Endodermal cell (in vitro differentiated cells): Measurements from ENCODE around the gene ZBTB7C. TPM values are rescaled to one million over a fixed set of nuclear protein-coding genes. Genes with fewer than 3 reads are reported as not detected.
A peak's percentile ranks its signal among the peaks of the same experiment; 100 is the strongest.

Experiments used
- DNase-seq: peaks from one replicate; pipeline ENCODE4 v3.0.0-alpha.2; 2017
- H3K27ac ChIP-seq: 2 replicates; pipeline ENCODE4 v1.5.1; 2013; ENCODE audit warnings: mild to moderate bottlenecking, low read depth, low read length, moderate library complexity
- H3K27me3 ChIP-seq: 2 replicates; pipeline ENCODE4 v1.6.1; 2013; ENCODE audit warnings: mild to moderate bottlenecking, low read length, moderate library complexity; ENCODE audit not compliant: insufficient read depth, control insufficient read depth, poor library complexity, severe bottlenecking
- H3K36me3 ChIP-seq: 2 replicates; pipeline ENCODE4 v1.7.0; 2013; ENCODE audit warnings: mild to moderate bottlenecking, low read length, moderate library complexity; ENCODE audit not compliant: control insufficient read depth, insufficient read depth
- H3K4me1 ChIP-seq: one replicate; pipeline ENCODE4 v1.7.0; 2013; ENCODE audit warnings: low read length; ENCODE audit not compliant: control insufficient read depth, insufficient read depth
- H3K4me3 ChIP-seq: 2 replicates; pipeline ENCODE4 v1.5.1; 2013; ENCODE audit warnings: mild to moderate bottlenecking, low read length, moderate library complexity
- H3K9ac ChIP-seq: 2 replicates; pipeline ENCODE4 v1.6.1; 2013; ENCODE audit warnings: mild to moderate bottlenecking, low read length, moderate library complexity; ENCODE audit not compliant: poor library complexity, severe bottlenecking; ENCODE audit errors: extremely low read depth
- H3K9me3 ChIP-seq: 2 replicates; pipeline ENCODE4 v1.6.1; 2013; ENCODE audit warnings: mild to moderate bottlenecking, low read length, moderate library complexity; ENCODE audit not compliant: control insufficient read depth
- H3K27ac Mint-ChIP-seq: 2 replicates; pipeline ENCODE4 v1.8.0; 2020; ENCODE audit warnings: mixed read lengths
- H3K27me3 Mint-ChIP-seq: 2 replicates; pipeline ENCODE4 v1.8.0; 2021; ENCODE audit warnings: mild to moderate bottlenecking, mixed read lengths; ENCODE audit not compliant: insufficient read depth
- H3K36me3 Mint-ChIP-seq: 2 replicates; pipeline ENCODE4 v1.8.0; 2020; ENCODE audit warnings: low read depth, mixed read lengths
- H3K4me1 Mint-ChIP-seq: 2 replicates; pipeline ENCODE4 v1.8.0; 2020; ENCODE audit warnings: mixed read lengths
- H3K4me3 Mint-ChIP-seq: 2 replicates; pipeline ENCODE4 v1.8.0; 2020; ENCODE audit warnings: mild to moderate bottlenecking, moderate library complexity, mixed read lengths
- H3K9me3 Mint-ChIP-seq: 2 replicates; pipeline ENCODE4 v1.8.0; 2020; ENCODE audit warnings: mild to moderate bottlenecking, mixed read lengths
- CTCF ChIP-seq: fragments of 200-600 bp; sonication (generic); conservative IDR thresholded peaks from 2 replicates; pipeline ENCODE4 v1.5.0; 2021; ENCODE audit warnings: antibody characterized with exemption, mild to moderate bottlenecking
- WGBS, 2 experiments: methylation state at CpG; one replicate each; pipeline versions ENCODE4 v1.1.5 to v1.1.7; 2013; ENCODE audit warnings: missing lambda C conversion rate in 2 of 2, mixed read lengths in 1 of 2; ENCODE audit not compliant: insufficient coverage in 1 of 2, insufficient read length in 1 of 2; 5-methylcytosine and 5-hydroxymethylcytosine counted together
- total RNA-seq, 2 donors: library from RNA; stranded (reverse); fragmentation: NEBNext Ultra II Directional in 1 of 2; extraction: Animal tissue kit (Norgen Biotek cat#: 25700) in 1 of 2; gene quantifications; 2 replicates in 1 of 2; 3 replicates in 1 of 2; pipeline ENCODE4 v1.2.1, GENCODE V29; 2021

Gene ZBTB7C
- total RNA-seq, 2 donors from 2014 or later = 0.31 to 0.62 TPM

- Histone ChIP-seq H3K9ac (no peak overlapping the region), H3K9me3 (no peaks in the 10 kb centered on the region), H3K36me3 (no peaks in the 10 kb centered on the region), H3K4me3 (no peak overlapping the region), H3K4me1 (no peaks in the 10 kb centered on the region), H3K27me3 (no peaks in the 10 kb centered on the region), H3K27ac (no peak overlapping the region)
- WGBS, 2 experiments = 73 to 83% methylated on average over 3 to 4 of the region's 4 CpGs
- Mint-ChIP-seq H3K27me3 (peaks cover 3% of the 10 kb centered on the region), H3K9me3 (no peaks in the 10 kb centered on the region), H3K27ac (no peak overlapping the region), H3K4me1 (peaks cover 11% of the 10 kb centered on the region), H3K4me3 (no peak overlapping the region), H3K36me3 (no peaks in the 10 kb centered on the region)
- no peak for TF ChIP-seq CTCF
- no peak for DNase-seq
Measured at GRCh38 chr18:48024009-48024512, 385.1 kb downstream of the ZBTB7C start.

DNA sequence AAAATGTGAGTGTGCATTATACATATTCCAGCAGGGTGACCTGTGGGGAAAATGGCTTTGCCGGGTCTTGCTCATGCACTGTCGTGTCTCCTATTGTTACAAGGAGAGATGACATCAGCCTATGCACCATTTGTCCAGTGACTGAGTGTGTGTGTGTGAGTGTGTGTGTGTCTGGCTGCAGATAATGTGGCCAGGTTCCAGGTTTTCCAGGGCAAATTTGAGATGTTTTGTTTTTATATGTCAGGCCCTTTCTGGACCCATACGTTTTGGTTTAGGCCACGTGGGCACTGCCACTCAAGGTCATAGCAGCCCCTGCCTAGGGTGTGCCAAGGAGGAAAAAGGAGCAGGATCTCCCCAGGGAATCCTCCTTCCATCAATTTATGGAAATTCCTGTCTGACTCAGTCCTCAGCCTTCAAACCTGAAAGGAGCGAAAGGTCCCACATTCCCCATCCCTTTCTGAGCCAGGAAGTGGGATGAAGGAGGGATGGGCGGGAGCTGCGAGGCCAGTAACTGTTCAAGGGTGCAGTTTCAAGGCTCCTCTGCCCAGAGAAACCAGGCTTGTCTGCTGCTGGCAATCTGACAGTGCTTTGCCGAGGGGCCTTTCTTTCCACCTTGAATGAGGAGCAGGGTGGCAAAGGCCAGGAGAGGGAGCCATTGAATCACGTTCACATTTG is 385.7 kb downstream of the ZBTB7C start:
- Mint-ChIP-seq H3K9me3 (no peaks in the 10 kb centered on the region), H3K27me3 (peaks cover 5% of the 10 kb centered on the region), H3K27ac (no peak overlapping the region), H3K4me1 (peaks cover 11% of the 10 kb centered on the region), H3K36me3 (no peaks in the 10 kb centered on the region), H3K4me3 (no peak overlapping the region)
- peak; percentile 87 for DNase-seq
- peak; percentile 81 for TF ChIP-seq CTCF
- Histone ChIP-seq H3K9ac (no peak overlapping the region), H3K9me3 (no peaks in the 10 kb centered on the region), H3K27ac (peak overlapping the region; percentile 12), H3K4me1 (no peaks in the 10 kb centered on the region), H3K27me3 (no peaks in the 10 kb centered on the region), H3K36me3 (no peaks in the 10 kb centered on the region), H3K4me3 (no peak overlapping the region)
- 54 to 58% methylated on average over 6 to 9 of the region's 9 CpGs for WGBS, 2 experiments

DNA sequence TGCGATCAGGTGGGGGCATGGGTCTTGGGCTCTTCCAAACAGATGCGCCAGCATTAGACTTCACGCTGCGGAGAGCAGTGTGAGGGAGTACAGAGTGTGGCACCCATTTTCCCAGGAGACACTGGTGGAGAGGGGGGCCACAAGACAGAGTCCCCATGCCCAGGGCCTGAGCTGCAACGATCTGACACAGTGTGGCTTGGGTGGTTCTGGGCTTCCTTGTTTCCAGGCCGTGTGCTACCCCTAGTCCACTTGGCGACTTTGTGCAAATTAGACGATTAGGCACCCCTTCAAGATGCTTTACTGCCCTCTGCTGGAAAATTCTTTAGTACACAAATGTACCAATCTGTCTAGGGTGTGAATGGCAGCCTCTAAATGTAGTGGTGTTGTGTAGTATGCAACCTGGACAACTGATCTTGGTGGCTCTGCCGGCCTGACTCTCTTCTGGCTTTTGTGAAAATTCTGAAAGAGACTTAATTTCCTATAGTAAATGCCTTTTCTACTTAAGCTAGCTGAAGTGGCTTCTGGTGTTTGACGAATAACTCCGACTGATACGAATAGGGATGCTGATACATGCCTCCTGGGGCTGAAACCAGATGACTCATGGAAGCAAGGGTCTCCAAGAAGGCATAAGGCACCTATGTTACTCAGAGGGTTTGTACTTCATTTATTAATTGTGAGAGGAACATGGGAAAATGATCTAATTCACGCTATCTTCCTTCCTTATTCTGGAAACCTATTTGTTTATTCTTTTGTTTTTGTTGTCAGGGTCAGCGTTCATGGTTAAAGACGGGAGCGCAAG is 386.5 kb downstream of the ZBTB7C start:
- H3K4me3 ChIP-seq = no peak overlapping the region
- 80 to 92% methylated on average over 9 to 16 of the region's 16 CpGs for WGBS, 2 experiments
- no peak overlapping the region for H3K9ac ChIP-seq
- H3K9me3 Mint-ChIP-seq = no peaks in the 10 kb centered on the region
- H3K27ac ChIP-seq = no peak overlapping the region
- peak; percentile 56 for DNase-seq
- H3K9me3 ChIP-seq = no peaks in the 10 kb centered on the region
- no peaks in the 10 kb centered on the region for H3K36me3 Mint-ChIP-seq
- no peaks in the 10 kb centered on the region for H3K27me3 ChIP-seq
- no peaks in the 10 kb centered on the region for H3K36me3 ChIP-seq
- TF ChIP-seq CTCF = peak; percentile 76
- peak overlapping the region; percentile 69 for H3K27ac Mint-ChIP-seq
- H3K4me1 Mint-ChIP-seq = peaks cover 11% of the 10 kb centered on the region
- no peaks in the 10 kb centered on the region for H3K4me1 ChIP-seq
- no peak overlapping the region for H3K4me3 Mint-ChIP-seq
- peaks cover 5% of the 10 kb centered on the region for H3K27me3 Mint-ChIP-seq
